CD4-positive, CD25-positive, alpha-beta regulatory T cell (primary cell): Measurements from ENCODE around the gene FCRL5. TPM values are rescaled to one million over a fixed set of nuclear protein-coding genes. Genes with fewer than 3 reads are reported as not detected.
A peak's percentile ranks its signal among the peaks of the same experiment; 100 is the strongest.

Experiments used
- ATAC-seq, 2 donors: fragments of 150-1000 bp; cut with Tn5 transposase; one replicate each; pipeline ENCODE4 v1.10.0; 2021; ENCODE audit warnings: low read depth in 2 of 2, moderate number of reproducible peaks in 2 of 2, moderate library complexity in 1 of 2
- DNase-seq, 3 donors: peaks; one replicate each; pipeline versions ENCODE4 v3.0.0 to v3.0.0-alpha.2; 2012 to 2022; ENCODE audit warnings: mixed read lengths in 1 of 3
- H3K27ac ChIP-seq: one replicate; pipeline ENCODE4 v1.7.0; 2013; ENCODE audit warnings: mild to moderate bottlenecking, low read length; ENCODE audit not compliant: insufficient read depth, poor library complexity, severe bottlenecking
- H3K27me3 ChIP-seq: one replicate; pipeline ENCODE4 v1.7.0; 2013; ENCODE audit warnings: low read length; ENCODE audit not compliant: control insufficient read depth, insufficient read depth
- H3K36me3 ChIP-seq: one replicate; pipeline ENCODE4 v1.7.0; 2013; ENCODE audit warnings: mild to moderate bottlenecking, low read length, moderate library complexity; ENCODE audit not compliant: control insufficient read depth, insufficient read depth
- H3K4me1 ChIP-seq: 2 replicates; pipeline ENCODE4 v1.7.0; 2013; ENCODE audit warnings: mild to moderate bottlenecking, low read length; ENCODE audit not compliant: insufficient read depth, control insufficient read depth, poor library complexity, severe bottlenecking
- H3K4me3 ChIP-seq: one replicate; pipeline ENCODE4 v1.7.0; 2013; ENCODE audit warnings: low read depth, mild to moderate bottlenecking, low read length, moderate library complexity
- H3K9me3 ChIP-seq, 2 experiments: 1 replicate in 1 of 2; 2 replicates in 1 of 2; pipeline ENCODE4 v1.7.0; 2013; ENCODE audit warnings: low read length in 2 of 2, mild to moderate bottlenecking in 1 of 2, moderate library complexity in 1 of 2; ENCODE audit not compliant: control insufficient read depth in 2 of 2
- H3K27ac Mint-ChIP-seq, 3 donors: one replicate each; pipeline ENCODE4 v1.8.0; 2020 to 2022; ENCODE audit warnings: mild to moderate bottlenecking in 3 of 3, mixed read lengths in 3 of 3, moderate library complexity in 2 of 3
- H3K27me3 Mint-ChIP-seq: one replicate; pipeline ENCODE4 v1.8.0; 2022; ENCODE audit warnings: mild to moderate bottlenecking, mixed read lengths
- H3K36me3 Mint-ChIP-seq: one replicate; pipeline ENCODE4 v1.8.0; 2020; ENCODE audit warnings: mixed read lengths
- H3K4me1 Mint-ChIP-seq, 4 donors: one replicate each; pipeline ENCODE4 v1.8.0; 2020 to 2022; ENCODE audit warnings: mixed read lengths in 4 of 4, mild to moderate bottlenecking in 1 of 4
- H3K4me3 Mint-ChIP-seq, 4 donors: one replicate each; pipeline ENCODE4 v1.8.0; 2020 to 2022; ENCODE audit warnings: mild to moderate bottlenecking in 4 of 4, mixed read lengths in 4 of 4, moderate library complexity in 3 of 4
- H3K9me3 Mint-ChIP-seq, 7 donors: one replicate each; pipeline ENCODE4 v1.8.0; 2020 to 2022; ENCODE audit warnings: mixed read lengths in 7 of 7, mild to moderate bottlenecking in 3 of 7, moderate library complexity in 2 of 7
- polyA plus RNA-seq, 4 donors: library from polyadenylated mRNA; unstranded; fragments of 300-500 nt; fragmentation: Illumina TruSeq; gene quantifications; one replicate each; pipeline ENCODE4 v1.2.3, GENCODE V29; 2021
- total RNA-seq: library from RNA; stranded (reverse); gene quantifications from one replicate; pipeline ENCODE4 v1.2.3, GENCODE V29; 2022

FCRL5 gene
- total RNA-seq (0.22 TPM), polyA plus RNA-seq (not detected)

DNA sequence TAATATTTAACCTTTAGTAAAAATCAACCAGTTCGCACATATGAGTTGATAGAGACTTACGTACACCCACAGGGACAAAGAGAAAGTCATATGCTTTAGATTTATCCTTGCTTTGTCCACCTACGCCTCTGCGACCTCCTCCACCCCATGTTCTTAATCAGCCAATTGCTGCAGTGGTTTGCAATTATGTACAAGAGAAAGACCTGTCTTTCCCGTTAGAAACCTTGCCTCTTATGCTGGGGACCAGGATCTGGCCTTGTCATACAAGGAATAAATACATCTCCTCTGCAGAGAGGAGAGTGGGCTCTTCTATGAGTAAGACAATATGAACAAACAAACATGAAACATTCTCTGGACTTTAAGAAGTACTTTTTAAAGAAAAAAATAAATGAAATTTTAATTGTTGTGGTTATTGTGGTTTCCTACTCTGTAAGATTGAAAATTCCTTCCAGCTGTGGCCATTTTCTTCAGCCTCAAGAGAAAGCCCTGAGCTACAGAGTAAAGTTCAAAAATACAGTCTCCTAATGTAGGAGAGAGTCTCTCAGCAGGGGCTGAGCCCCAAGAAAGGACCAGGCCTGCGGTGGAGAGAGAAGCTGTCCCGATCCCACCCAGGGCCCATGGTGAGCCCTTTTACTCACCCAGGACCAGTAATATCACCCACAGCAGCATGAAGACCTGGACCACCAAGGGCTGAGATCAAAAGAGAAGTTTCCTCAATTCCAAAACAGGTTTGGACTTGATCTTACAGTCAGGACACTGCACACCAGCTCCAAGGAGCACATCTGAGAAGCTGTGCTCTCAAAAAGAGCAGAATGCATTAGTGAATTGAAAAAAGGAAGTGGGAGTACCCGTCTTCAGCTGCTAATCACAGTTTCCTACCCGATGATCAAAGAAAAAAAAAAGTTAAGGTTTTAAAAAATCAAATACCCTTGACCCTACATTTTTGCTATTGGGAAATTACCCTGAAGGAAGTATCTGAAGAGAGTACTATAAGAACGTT, at the start of gene FCRL5:
FCRL5 (minus strand) TSS at position 822 of the 1,000 bp plus-strand sequence; CDS start at position 669, 153 bp downstream.
- Mint-ChIP-seq H3K4me1 (peaks cover 0 to 10% (median 7%) of the 10 kb centered on the region in 4 donors), H3K4me3 (no peak within 1 kb of the TSS), H3K9me3 (no peaks in the 10 kb centered on the region), H3K27ac (no peak within 1 kb of the TSS), H3K27me3 (peaks cover 17% of the 10 kb centered on the region), H3K36me3 (no peaks in the 10 kb centered on the region)
- Histone ChIP-seq H3K4me1 (no peaks in the 10 kb centered on the region), H3K27ac (no peak within 1 kb of the TSS), H3K36me3 (no peaks in the 10 kb centered on the region), H3K27me3 (no peaks in the 10 kb centered on the region), H3K9me3 (no peaks in the 10 kb centered on the region), H3K4me3 (no peak within 1 kb of the TSS)
- DNase-seq (no peak), ATAC-seq (no peak)

GRCh38 chr1:157600236-157600635, 47.9 kb upstream of the FCRL5 start:
- no peaks in the 10 kb centered on the region for H3K36me3 ChIP-seq
- Mint-ChIP-seq H3K4me1 (peaks cover 0 to 8% (median 4%) of the 10 kb centered on the region in 4 donors), H3K27me3 (peaks cover 19% of the 10 kb centered on the region), H3K27ac (no peak overlapping the region), H3K9me3 (peaks cover 0 to 3% (median 0%) of the 10 kb centered on the region in 7 donors), H3K4me3 (no peak overlapping the region), H3K36me3 (no peaks in the 10 kb centered on the region)
- no peak overlapping the region for H3K4me3 ChIP-seq
- ATAC-seq (no peak), DNase-seq (no peak)
- H3K27ac ChIP-seq: no peak overlapping the region
- no peaks in the 10 kb centered on the region for H3K4me1 ChIP-seq
- H3K27me3 ChIP-seq: peaks cover 5% of the 10 kb centered on the region
- H3K9me3 ChIP-seq: no peaks in the 10 kb centered on the region

GRCh38 chr1:157597959-157598667, 45.8 kb upstream of the FCRL5 start, which contains the start of gene FCRL4:
Gene FCRL4, minus strand, starts transcription at chr1:157598085. Its CDS starts 141 bp downstream, at chr1:157597944.
- Histone ChIP-seq H3K4me3 (no peak within 1 kb of the TSS), H3K4me1 (no peaks in the 10 kb centered on the region), H3K36me3 (no peaks in the 10 kb centered on the region), H3K27me3 (peaks cover 5% of the 10 kb centered on the region), H3K27ac (no peak within 1 kb of the TSS), H3K9me3 (no peaks in the 10 kb centered on the region)
- H3K27me3 Mint-ChIP-seq: peaks cover 13% of the 10 kb centered on the region
- H3K4me3 Mint-ChIP-seq: peak within 1 kb of the TSS in 1 of 4 donors; percentile 39
- H3K4me1 Mint-ChIP-seq: peaks cover 0 to 10% (median 4%) of the 10 kb centered on the region in 4 donors
- peaks cover 0 to 3% (median 0%) of the 10 kb centered on the region in 7 donors for H3K9me3 Mint-ChIP-seq
- no peak within 1 kb of the TSS for H3K27ac Mint-ChIP-seq
- H3K36me3 Mint-ChIP-seq: no peaks in the 10 kb centered on the region
- DNase-seq (peak in 1 of 3 donors; percentile 11), ATAC-seq (peak; percentile 25 to 47)

DNA sequence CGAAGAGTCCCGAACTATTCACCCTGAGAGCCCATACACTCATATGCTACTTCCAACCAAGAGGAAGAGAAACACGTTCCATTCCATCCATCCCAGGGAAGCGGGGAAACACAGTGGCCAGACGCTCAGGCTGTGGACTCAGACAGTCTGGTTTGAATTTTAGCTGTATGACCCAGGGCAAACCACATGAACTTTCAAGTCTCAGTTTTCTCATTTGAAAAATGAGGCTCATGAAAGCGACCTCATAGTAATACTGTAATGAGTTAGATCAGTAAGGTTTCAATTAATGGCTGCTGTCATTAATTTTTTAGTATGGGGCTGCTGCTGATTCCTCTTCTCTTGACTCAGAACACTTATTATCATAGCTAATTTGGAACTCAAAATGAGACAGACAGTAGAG, 44.1 kb upstream of the FCRL5 start:
- no peaks in the 10 kb centered on the region for H3K36me3 Mint-ChIP-seq

GRCh38 chr1:157595356-157595755, 43.0 kb upstream of the FCRL5 start:
- Histone ChIP-seq H3K27ac (no peak overlapping the region), H3K9me3 (no peaks in the 10 kb centered on the region), H3K36me3 (no peaks in the 10 kb centered on the region), H3K27me3 (peaks cover 5% of the 10 kb centered on the region), H3K4me3 (no peak overlapping the region), H3K4me1 (no peaks in the 10 kb centered on the region)
- Mint-ChIP-seq H3K27ac (no peak overlapping the region), H3K27me3 (peaks cover 13% of the 10 kb centered on the region), H3K4me3 (no peak overlapping the region), H3K9me3 (peaks cover 0 to 1% (median 0%) of the 10 kb centered on the region in 7 donors), H3K4me1 (peaks cover 0 to 10% (median 4%) of the 10 kb centered on the region in 4 donors), H3K36me3 (no peaks in the 10 kb centered on the region)
- ATAC-seq (peak in 1 of 2 donors; percentile 48), DNase-seq (peak in 1 of 3 donors; percentile 21)

More for the DNA sequence above, 44.1 kb upstream of the FCRL5 start:
- Mint-ChIP-seq H3K4me3 (no peak overlapping the region), H3K27ac (no peak overlapping the region), H3K27me3 (peaks cover 13% of the 10 kb centered on the region), H3K4me1 (peaks cover 0 to 10% (median 4%) of the 10 kb centered on the region in 4 donors), H3K9me3 (peaks cover 0 to 1% (median 0%) of the 10 kb centered on the region in 7 donors)
- H3K36me3 ChIP-seq: no peaks in the 10 kb centered on the region
- DNase-seq: no peak
- peaks cover 5% of the 10 kb centered on the region for H3K27me3 ChIP-seq
- no peak for ATAC-seq
- no peaks in the 10 kb centered on the region for H3K4me1 ChIP-seq
- H3K4me3 ChIP-seq: no peak overlapping the region
- H3K27ac ChIP-seq: no peak overlapping the region
- no peaks in the 10 kb centered on the region for H3K9me3 ChIP-seq

DNA sequence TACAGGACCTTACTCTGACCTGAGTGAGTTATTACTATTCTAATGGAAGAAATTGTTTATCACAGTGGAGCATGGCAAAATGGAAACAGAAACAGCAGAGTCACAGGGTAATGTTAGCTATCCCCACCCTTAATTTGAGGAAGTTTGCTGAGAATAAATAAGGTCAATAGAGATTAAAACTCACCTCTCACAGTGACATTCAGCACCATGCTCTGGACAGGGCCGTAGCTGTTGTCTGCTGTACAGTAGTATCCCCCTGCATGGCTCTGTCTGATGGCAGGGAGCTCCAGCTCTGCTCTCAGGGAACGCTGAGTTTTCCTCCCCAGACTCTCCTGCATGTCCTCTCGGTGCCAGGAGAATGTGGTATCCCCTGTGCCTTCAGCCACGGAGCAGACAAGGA, 33.7 kb upstream of the FCRL5 start:
- no peak overlapping the region for H3K4me3 ChIP-seq
- no peaks in the 10 kb centered on the region for H3K36me3 Mint-ChIP-seq
- no peak for DNase-seq
- peaks cover 10% of the 10 kb centered on the region for H3K27me3 Mint-ChIP-seq
- no peak overlapping the region for H3K27ac ChIP-seq
- peaks cover 0 to 9% (median 0%) of the 10 kb centered on the region in 4 donors for H3K4me1 Mint-ChIP-seq
- no peaks in the 10 kb centered on the region for H3K36me3 ChIP-seq
- no peak overlapping the region for H3K4me3 Mint-ChIP-seq
- H3K9me3 Mint-ChIP-seq: peaks cover 0 to 3% (median 0%) of the 10 kb centered on the region in 7 donors
- no peak overlapping the region for H3K27ac Mint-ChIP-seq
- peaks cover 0 to 4% of the 10 kb centered on the region in 2 experiments for H3K9me3 ChIP-seq
- no peaks in the 10 kb centered on the region for H3K4me1 ChIP-seq
- no peaks in the 10 kb centered on the region for H3K27me3 ChIP-seq
- no peak for ATAC-seq

- H3K9me3 ChIP-seq: peaks cover 0 to 4% of the 10 kb centered on the region in 2 experiments
- H3K27ac Mint-ChIP-seq: no peak overlapping the region
- H3K36me3 ChIP-seq: no peaks in the 10 kb centered on the region
- H3K36me3 Mint-ChIP-seq: no peaks in the 10 kb centered on the region
- no peak for DNase-seq
- peaks cover 5% of the 10 kb centered on the region for H3K4me1 ChIP-seq
- no peak for ATAC-seq
- no peaks in the 10 kb centered on the region for H3K27me3 ChIP-seq
- no peak overlapping the region for H3K4me3 Mint-ChIP-seq
- peaks cover 16% of the 10 kb centered on the region for H3K27me3 Mint-ChIP-seq
- H3K4me1 Mint-ChIP-seq: peaks cover 0 to 13% (median 2%) of the 10 kb centered on the region in 4 donors
- H3K9me3 Mint-ChIP-seq: peaks cover 0 to 3% (median 0%) of the 10 kb centered on the region in 7 donors
- no peak overlapping the region for H3K4me3 ChIP-seq
- H3K27ac ChIP-seq: no peak overlapping the region
These were observed 32.2 kb upstream of the FCRL5 start for GRCh38 chr1:157584503-157584902.
